ENCODE results near the gene MYO15A.

Gene MYO15A

DNA sequence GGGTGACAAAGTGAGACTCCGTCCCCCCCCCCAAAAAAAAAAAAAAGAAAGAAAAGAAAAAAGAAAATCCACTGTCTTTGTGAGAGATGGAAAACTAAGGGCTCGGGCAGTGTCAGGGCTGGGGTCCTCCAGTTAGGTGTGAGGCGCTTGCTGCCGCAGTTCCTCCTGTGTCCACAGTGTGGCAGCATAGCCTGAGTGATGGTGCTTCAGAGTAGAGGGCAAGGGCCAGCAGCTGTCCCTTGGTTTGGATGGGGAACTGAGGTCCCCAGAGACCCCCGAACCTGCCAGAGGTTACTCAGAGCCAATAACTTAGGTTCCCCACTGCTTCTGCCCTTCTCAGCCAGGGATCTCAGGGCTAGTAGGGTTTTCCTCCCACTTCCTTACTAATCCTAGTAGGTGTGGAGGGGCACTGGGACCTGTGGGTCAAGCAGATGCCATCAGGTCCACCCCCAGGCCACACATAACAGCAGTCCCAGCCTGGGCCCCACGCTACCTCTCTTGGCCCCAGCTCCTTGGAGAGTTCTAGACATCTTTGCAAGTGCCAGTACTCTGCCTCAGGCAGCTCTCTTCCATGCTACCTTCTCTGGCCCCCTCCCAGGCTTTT is 109.0 kb downstream of the MYO15A start:
- peak; percentile 48 for DNase-seq (ENCODE audit: low read depth)

DNA sequence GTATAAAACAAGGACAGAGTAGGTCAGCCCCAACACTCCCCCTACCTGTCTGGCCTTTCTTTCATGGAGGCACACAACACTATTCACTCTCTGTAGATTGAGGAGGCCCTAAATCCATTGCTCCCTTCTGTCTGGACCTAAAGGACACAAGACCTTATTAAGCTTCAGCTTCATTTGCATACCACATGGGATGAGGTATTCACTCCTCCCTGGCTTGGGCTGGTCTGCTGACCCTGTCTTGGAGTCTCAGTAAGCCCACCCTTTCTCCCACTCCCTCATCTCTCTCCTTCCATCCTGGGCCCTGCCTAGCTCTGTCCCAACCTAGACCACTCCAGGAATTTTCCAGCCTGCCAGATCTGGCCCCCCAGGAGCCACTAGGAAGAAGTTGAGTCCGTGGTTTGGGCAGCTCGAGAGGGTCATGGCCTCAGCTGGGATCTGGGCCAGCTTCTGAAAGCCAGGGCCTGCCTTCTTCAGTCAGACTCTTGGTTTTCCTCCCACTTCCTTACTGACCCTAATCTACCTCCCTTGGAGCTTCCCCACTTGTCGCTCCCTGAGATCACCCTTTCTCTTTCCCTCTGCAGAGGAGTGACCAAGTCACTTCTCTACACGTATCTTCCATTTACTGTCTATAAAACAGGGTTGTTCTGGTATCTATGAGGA is 110.3 kb downstream of the MYO15A start:
- peak; percentile 71 for DNase-seq (ENCODE audit: low read depth)

DNA sequence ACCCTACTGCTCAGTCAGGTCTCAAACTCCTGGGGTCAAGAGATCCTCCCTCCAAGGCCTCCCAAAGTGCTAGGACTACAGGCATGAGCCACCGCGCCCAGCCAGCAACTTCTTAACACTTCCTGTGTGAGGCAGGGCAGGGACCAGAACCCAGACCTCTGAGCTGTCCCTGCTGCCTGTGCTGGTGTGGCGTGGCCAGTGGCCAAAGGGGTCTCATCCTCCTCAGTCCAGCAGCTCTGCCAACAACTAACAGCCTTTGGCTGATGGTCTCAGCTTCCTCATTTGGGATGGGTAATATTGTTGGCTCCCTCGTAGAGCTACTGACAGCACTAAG is 115.5 kb downstream of the MYO15A start:
- no peak for DNase-seq (ENCODE audit: low read depth)

DNA sequence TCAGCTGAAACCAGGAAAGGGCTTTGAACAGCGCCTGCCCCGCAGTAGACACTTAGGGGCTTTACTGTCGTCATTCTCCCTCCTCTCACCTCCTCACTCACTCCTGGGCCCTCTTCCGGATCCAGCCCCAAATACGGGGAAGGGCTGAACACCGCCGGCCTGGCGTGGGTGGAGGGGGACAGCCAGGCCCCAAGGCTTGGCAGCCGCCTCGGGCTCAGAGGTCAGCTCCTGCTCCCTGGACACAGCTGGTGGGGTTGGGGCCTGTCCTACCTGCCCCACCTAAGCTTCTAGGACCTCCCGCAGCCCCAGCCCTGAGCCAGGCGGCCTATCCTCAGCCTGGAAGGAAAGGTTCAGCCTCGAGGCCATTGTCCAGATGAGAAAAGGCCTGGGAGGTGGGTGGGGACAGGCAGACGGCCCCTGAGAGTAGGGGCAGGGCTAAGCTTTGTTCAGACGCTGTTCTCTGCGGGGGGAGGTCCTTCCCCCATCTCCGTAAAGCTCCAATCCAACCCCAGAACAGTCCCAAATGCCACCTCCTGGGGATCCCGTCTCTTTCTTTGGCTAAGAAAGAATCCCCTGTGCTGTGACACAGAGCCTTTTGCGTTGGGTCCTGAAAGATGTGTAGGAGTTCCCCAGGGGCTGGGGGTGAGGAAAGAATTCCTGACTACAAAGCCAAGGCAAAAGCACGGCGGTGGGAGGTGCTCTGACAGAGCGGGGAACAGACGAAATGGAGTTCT is 116.0 kb downstream of the MYO15A start:
- peak; percentile 28 for DNase-seq (ENCODE audit: low read depth)

DNA sequence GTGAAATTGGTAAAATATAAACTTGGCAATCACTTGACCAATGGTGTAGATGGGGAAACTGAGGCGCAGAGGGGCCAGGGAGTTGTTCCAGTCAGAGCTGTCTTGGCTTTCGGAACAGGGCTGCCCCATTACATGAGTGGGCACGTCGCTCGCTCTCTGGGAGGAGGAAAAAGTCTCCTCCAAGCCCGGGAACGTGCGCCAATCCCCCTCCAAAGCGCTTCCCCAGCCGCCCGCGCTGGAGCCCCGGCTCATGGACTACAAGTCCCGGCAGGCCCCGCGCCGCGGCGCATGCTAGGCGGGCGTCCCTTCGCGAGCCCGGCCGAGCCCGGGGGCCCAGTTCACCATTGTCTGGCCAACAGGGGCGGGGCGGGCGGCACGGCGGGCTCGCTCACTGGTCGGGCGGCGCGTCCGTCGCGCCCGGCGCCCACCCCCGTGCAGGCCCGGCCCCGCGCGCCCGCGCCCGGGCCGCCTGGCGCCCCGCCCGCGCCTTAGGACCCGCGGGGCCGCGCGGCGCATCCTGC is 116.6 kb downstream of the MYO15A start, which contains the start of gene LLGL1:
Gene LLGL1, plus strand, starts transcription at position 515 of the 521 bp plus-strand sequence. CDS start 48 bp downstream, outside the sequence.
- DNase-seq (ENCODE audit: low read depth), result peak; percentile 95

DNA sequence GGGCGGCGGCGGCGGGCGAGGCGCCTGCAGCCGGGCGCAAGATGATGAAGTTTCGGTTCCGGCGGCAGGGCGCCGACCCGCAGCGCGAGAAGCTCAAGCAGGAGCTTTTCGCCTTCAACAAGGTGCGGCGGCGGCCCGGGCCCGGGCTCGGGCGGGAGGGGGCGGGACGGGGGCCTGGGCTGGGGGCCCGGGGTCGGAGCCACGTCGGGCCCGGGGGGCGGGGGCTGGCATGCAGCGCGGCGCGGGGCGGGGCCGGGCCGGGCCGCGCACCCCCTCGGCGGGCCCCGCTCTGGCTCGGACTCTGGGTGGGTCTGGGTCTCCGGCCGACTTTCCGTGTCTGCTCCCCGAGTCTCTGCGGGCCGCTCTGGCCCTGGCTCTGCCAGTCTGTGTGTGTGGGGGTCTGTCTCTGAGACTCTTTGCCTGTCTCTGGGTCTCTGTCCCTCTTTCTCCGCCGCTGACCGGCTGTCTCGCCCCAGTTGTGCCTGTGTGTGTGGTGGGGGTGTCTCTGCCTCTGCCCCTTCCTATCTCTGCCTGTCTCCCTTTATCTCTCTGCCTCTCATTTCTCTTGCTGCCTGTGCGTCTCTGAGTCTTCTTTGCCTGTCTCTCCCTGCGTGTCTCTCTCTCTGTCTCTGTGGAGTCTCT is 117.2 kb downstream of the MYO15A start:
- DNase-seq (ENCODE audit: low read depth), result no peak

DNA sequence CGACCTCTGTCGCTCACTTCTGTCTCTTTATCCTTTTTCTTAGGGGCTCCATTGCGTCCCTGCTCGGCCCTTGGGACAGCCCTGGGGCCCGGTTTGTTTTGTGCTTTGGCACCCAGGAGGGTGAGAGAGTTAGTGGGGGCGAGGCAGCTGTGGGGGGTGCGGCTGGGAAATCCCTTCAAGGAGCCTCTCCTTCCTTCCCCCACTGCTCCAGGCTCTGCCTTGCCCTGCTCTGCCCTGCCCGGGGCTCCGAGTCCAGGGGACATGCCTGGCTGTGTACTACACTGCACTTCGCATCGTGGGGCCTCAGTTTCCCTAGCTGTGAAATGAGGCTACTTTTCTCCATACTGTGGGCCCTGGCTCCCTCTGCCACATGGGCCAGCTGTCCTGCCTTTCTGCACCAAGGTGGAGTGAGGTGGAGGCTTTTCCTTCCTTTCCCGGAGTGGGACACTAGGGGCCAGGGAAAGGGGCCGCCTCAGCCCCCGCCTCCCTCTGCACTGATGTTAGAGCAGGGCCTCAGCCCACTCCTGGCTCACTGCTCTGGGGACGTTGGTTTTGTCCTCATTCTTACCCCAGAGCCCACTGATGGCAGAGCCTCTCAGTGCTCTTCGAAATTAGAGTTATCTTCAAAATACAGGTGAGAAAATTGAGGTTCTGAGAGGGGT is 117.9 kb downstream of the MYO15A start:
- no peak for DNase-seq (ENCODE audit: low read depth)

DNA sequence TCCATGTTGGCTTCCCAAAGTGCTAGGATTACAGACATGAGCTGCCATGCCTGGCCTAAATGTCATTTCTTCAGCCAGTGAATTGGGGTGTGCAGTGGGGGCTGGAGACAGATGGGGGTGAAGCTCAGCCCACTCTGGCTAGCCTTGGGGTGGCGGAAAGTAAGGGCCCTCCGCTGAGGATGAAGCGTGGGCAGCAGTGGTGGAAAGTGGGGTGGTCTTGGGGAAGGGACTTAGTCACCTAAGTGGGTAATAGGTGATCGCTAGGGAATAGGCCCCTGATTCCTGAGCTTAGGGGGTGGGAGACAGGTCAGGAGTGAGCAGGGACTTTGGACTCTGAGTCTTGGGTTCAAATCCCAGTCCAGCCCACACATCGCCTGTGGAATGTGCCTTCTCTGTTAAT is 119.1 kb downstream of the MYO15A start:
- no peak for DNase-seq (ENCODE audit: low read depth)

DNA sequence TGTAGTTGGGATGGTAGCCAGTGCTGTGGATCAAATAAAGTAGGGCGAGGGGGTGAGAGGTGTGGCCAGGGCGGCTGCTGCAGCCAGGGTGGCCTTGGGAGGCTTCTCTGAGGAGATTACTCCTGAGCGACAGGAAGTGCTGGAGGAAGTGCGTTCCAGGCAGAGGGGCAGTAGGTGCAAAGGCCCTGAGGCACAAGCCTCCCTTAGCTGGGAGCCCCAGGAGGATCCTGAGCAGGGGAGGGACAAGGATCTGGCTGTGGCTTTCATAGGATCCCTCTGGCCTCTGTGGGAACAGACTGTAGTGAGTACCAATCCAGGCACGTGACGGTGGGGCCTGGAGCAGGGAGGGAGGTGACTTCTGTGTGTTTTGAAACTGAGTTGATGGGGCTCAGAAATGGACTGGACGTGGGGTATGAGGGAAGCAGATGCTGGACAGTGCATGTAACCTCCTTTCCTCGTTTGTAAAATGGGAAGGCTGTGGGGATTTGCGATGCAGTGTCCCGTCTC is 119.7 kb downstream of the MYO15A start:
- no peak for DNase-seq (ENCODE audit: low read depth)

DNA sequence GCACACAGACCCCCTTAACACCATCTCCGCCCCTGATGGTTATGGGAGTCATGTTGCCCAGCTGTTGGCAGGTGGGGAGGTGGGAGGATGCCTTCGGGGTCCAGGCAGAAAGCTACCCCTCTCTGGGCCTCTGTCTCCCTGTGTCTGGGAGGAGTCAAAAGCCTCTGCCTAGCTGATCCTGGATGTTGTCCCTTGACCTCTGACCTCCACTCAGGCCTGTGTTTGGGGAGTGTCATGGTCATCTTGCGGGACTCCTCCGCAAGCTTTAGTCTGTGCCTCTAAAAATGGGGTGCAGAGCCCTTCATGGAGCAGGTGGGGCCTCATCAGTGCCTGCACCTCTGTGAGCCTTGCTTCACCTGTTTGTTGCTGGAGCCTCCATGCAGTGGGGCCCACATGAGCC is 120.7 kb downstream of the MYO15A start:
- no peak for DNase-seq (ENCODE audit: low read depth)
